H1 (cell line): ENCODE data around the gene PRRC1. TPM values are rescaled to one million over a fixed set of nuclear protein-coding genes. Genes with fewer than 3 reads are reported as not detected.

ENCODE experiments used
- CTCF ChIA-PET: fragments of 300-600 bp; sonication (Branson Sonifier 250); formaldehyde crosslinking; loops from one replicate; lab custom pipeline; 2021; ENCODE audit not compliant: partially characterized antibody; lab: Charles Lee
- POLR2A ChIA-PET: fragments of 300-600 bp; sonication (Branson Sonifier 250); formaldehyde crosslinking; loops from one replicate; lab custom pipeline; 2021; ENCODE audit warnings: inconsistent platforms; ENCODE audit not compliant: partially characterized antibody; lab: Charles Lee
- DNase-seq, 2 experiments: peaks; one replicate each; pipeline versions ENCODE4 v3.0.0 to v3.0.0-alpha.2; 2010 to 2022; ENCODE audit warnings: low spot score in 2 of 2, low read depth in 1 of 2, mixed read lengths in 1 of 2
- FAIRE-seq: peaks from 2 replicates; lab custom pipeline; 2011; peaks lifted over from hg19 to GRCh38; lab: Jason Lieb, UNC
- H2AFZ ChIP-seq: 2 replicates; pipeline ENCODE4 v1.8.1; 2012; ENCODE audit warnings: low read length, inconsistent platforms
- H2AK5ac ChIP-seq: 2 replicates; pipeline ENCODE4 v1.6.1; 2013; ENCODE audit warnings: low read depth, low read length
- H2BK120ac ChIP-seq: replicated peaks from 2 replicates; pipeline ENCODE3; 2013; ENCODE audit warnings: low read depth, low read length, inconsistent platforms
- H2BK12ac ChIP-seq: 2 replicates; pipeline ENCODE4 v1.6.1; 2013; ENCODE audit warnings: low read depth, low read length
- H2BK15ac ChIP-seq: 2 replicates; pipeline ENCODE4 v1.6.1; 2013; ENCODE audit warnings: low read length
- H2BK20ac ChIP-seq: 2 replicates; pipeline ENCODE4 v1.6.1; 2013; ENCODE audit warnings: low read length
- H2BK5ac ChIP-seq: 2 replicates; pipeline ENCODE4 v1.6.1; 2013; ENCODE audit warnings: low read depth, low read length
- H3K14ac ChIP-seq: 2 replicates; pipeline ENCODE4 v1.6.1; 2013; ENCODE audit warnings: inconsistent platforms; ENCODE audit not compliant: insufficient read length
- H3K18ac ChIP-seq: 2 replicates; pipeline ENCODE4 v1.6.1; 2013; ENCODE audit warnings: low read length; ENCODE audit errors: extremely low read depth
- H3K23ac ChIP-seq: 2 replicates; pipeline ENCODE4 v1.6.1; 2013; ENCODE audit warnings: inconsistent platforms; ENCODE audit not compliant: insufficient read length
- H3K23me2 ChIP-seq: 2 replicates; pipeline ENCODE4 v1.6.1; 2013; ENCODE audit warnings: low read depth, low read length
- H3K27ac ChIP-seq: 2 replicates; pipeline ENCODE4 v1.6.1; 2011; ENCODE audit warnings: low read depth, low read length, inconsistent platforms
- H3K27me3 ChIP-seq, 4 experiments: replicated peaks in 1 of 4; 1 replicate in 1 of 4; 2 replicates in 3 of 4; pipeline versions ENCODE4 v1.6.1 to v1.8.1; 2011 to 2013; ENCODE audit warnings: low read length in 3 of 4, mild to moderate bottlenecking in 3 of 4, inconsistent platforms in 2 of 4, mixed read lengths in 2 of 4, moderate library complexity in 1 of 4; ENCODE audit not compliant: control insufficient read depth in 3 of 4, insufficient read depth in 3 of 4; ENCODE audit errors: extremely low read depth in 1 of 4
- H3K36me3 ChIP-seq, 4 experiments: 2 replicates each; pipeline versions ENCODE4 v1.6.1 to v1.8.1; 2011 to 2013; ENCODE audit warnings: mild to moderate bottlenecking in 4 of 4, low read length in 3 of 4, moderate library complexity in 2 of 4, control low read depth in 1 of 4, inconsistent platforms in 1 of 4; ENCODE audit not compliant: insufficient read depth in 4 of 4, control insufficient read depth in 2 of 4
- H3K4ac ChIP-seq: replicated peaks from 2 replicates; pipeline ENCODE3; 2013; ENCODE audit warnings: low read length, low read depth, mixed read lengths, inconsistent platforms; ENCODE audit not compliant: insufficient read length
- H3K4me1 ChIP-seq, 4 experiments: replicated peaks in 1 of 4; 1 replicate in 1 of 4; 2 replicates in 3 of 4; pipeline versions ENCODE4 v1.6.1 to v1.8.1; 2011 to 2013; ENCODE audit warnings: low read length in 3 of 4, inconsistent platforms in 2 of 4, mixed read lengths in 1 of 4; ENCODE audit not compliant: insufficient read depth in 4 of 4, control insufficient read depth in 3 of 4
- H3K4me2 ChIP-seq, 2 experiments: 2 replicates each; pipeline versions ENCODE4 v1.6.1 to v1.8.1; 2011 to 2013; ENCODE audit warnings: low read depth in 2 of 2, low read length in 2 of 2, control low read depth in 1 of 2, inconsistent platforms in 1 of 2, mild to moderate bottlenecking in 1 of 2; ENCODE audit not compliant: insufficient read depth in 1 of 2
- H3K4me3 ChIP-seq, 4 experiments: fragments of 200-600, 300-600 bp in 1 of 4; sonication (generic), shearing (Covaris generic), sonication (Bioruptor Twin) in 1 of 4; 2 replicates each; pipeline versions ENCODE4 v1.5.1 to v1.8.1; 2011 to 2016; ENCODE audit warnings: low read length in 4 of 4, low read depth in 3 of 4, control low read depth in 2 of 4, inconsistent platforms in 2 of 4, mild to moderate bottlenecking in 2 of 4, mixed read lengths in 1 of 4, moderate library complexity in 1 of 4; ENCODE audit not compliant: insufficient read depth in 2 of 4; ENCODE audit errors: extremely low read depth in 1 of 4
- H3K56ac ChIP-seq: replicated peaks from 2 replicates; pipeline ENCODE3; 2013; ENCODE audit warnings: low read depth, mild to moderate bottlenecking, mixed read lengths, low read length, inconsistent platforms; ENCODE audit not compliant: insufficient read length
- H3K79me1 ChIP-seq: 2 replicates; pipeline ENCODE4 v1.6.1; 2013; ENCODE audit warnings: low read depth, low read length, control low read depth
- H3K79me2 ChIP-seq, 2 experiments: 2 replicates each; pipeline versions ENCODE4 v1.6.1 to v1.8.1; 2012 to 2013; ENCODE audit warnings: low read length in 2 of 2, mild to moderate bottlenecking in 2 of 2, inconsistent platforms in 1 of 2; ENCODE audit not compliant: insufficient read depth in 2 of 2, control insufficient read depth in 1 of 2
- H3K9ac ChIP-seq, 4 experiments: replicated peaks in 1 of 4; 1 replicate in 1 of 4; 2 replicates in 3 of 4; pipeline versions ENCODE4 v1.6.1 to v1.8.1; 2011 to 2013; ENCODE audit warnings: low read depth in 3 of 4, low read length in 3 of 4, control low read depth in 2 of 4, mild to moderate bottlenecking in 2 of 4, moderate library complexity in 2 of 4, inconsistent platforms in 1 of 4; ENCODE audit errors: extremely low read depth in 1 of 4
- H3K9me3 ChIP-seq, 2 experiments: 2 replicates each; pipeline versions ENCODE4 v1.6.1 to v1.8.1; 2012 to 2013; ENCODE audit warnings: mild to moderate bottlenecking in 2 of 2, moderate library complexity in 2 of 2, control low read depth in 1 of 2, inconsistent platforms in 1 of 2, low read depth in 1 of 2, low read length in 1 of 2, mixed read lengths in 1 of 2; ENCODE audit not compliant: insufficient read depth in 2 of 2
- H4K20me1 ChIP-seq, 2 experiments: replicated peaks in 1 of 2; 2 replicates each; pipeline versions ENCODE3 to v1.8.1; 2011 to 2013; ENCODE audit warnings: inconsistent platforms in 2 of 2, low read length in 2 of 2, mild to moderate bottlenecking in 1 of 2; ENCODE audit not compliant: insufficient read depth in 2 of 2, control insufficient read depth in 1 of 2
- H4K5ac ChIP-seq: 2 replicates; pipeline ENCODE4 v1.6.1; 2013; ENCODE audit warnings: low read length, low read depth, mixed read lengths, inconsistent platforms; ENCODE audit not compliant: insufficient read length
- H4K8ac ChIP-seq: 2 replicates; pipeline ENCODE4 v1.8.0; 2013; ENCODE audit warnings: mild to moderate bottlenecking, moderate library complexity, low read length, inconsistent platforms; ENCODE audit not compliant: insufficient read depth; ENCODE audit errors: extremely low read depth
- H4K91ac ChIP-seq: replicated peaks from 2 replicates; pipeline ENCODE3; 2013; ENCODE audit warnings: low read length, mixed read lengths, inconsistent platforms; ENCODE audit not compliant: insufficient read length
- ATF3 ChIP-seq: IDR thresholded peaks from 2 replicates; pipeline ENCODE4 v1.6.1; 2011; ENCODE audit warnings: low read depth, mild to moderate bottlenecking, low read length; ENCODE audit not compliant: insufficient read depth
- CTCF ChIP-seq, 3 experiments: IDR thresholded peaks; 1 replicate in 2 of 3; 2 replicates in 1 of 3; pipeline versions ENCODE4 v1.5.1 to v1.6.1; 2011; ENCODE audit warnings: low read length in 3 of 3, mild to moderate bottlenecking in 3 of 3, inconsistent platforms in 2 of 3, low read depth in 1 of 3, moderate library complexity in 1 of 3; ENCODE audit not compliant: insufficient read depth in 1 of 3; ENCODE audit errors: control extremely low read depth in 1 of 3
- KDM1A ChIP-seq: fragments of 200-600, 300-600 bp; sonication (generic); IDR thresholded peaks from 2 replicates; pipeline ENCODE4 v1.7.1; 2016; ENCODE audit warnings: mild to moderate bottlenecking, low read length, borderline replicate concordance
- NANOG ChIP-seq: IDR thresholded peaks from 2 replicates; pipeline ENCODE4 v1.6.1; 2011; ENCODE audit warnings: low read length, low read depth, mild to moderate bottlenecking, inconsistent platforms; ENCODE audit not compliant: insufficient read depth, poor library complexity, severe bottlenecking
- PHF8 ChIP-seq: fragments of 200-600 bp; sonication (generic); conservative IDR thresholded peaks from 2 replicates; pipeline ENCODE4 v1.7.1; 2012; ENCODE audit warnings: low read depth, mild to moderate bottlenecking, inconsistent platforms, low read length, moderate library complexity
- POLR2AphosphoS5 ChIP-seq: IDR thresholded peaks from 2 replicates; pipeline ENCODE4 v1.6.1; 2011; ENCODE audit warnings: low read depth, low read length
- SP2 ChIP-seq: IDR thresholded peaks from 2 replicates; pipeline ENCODE4 v1.6.1; 2012; ENCODE audit warnings: mild to moderate bottlenecking, low read length, inconsistent platforms
- TAF1 ChIP-seq: IDR thresholded peaks from 2 replicates; pipeline ENCODE4 v1.6.1; 2011; ENCODE audit warnings: mild to moderate bottlenecking, low read depth, low read length
- TCF12 ChIP-seq: IDR thresholded peaks from 2 replicates; pipeline ENCODE4 v1.6.1; 2011; ENCODE audit warnings: low read depth, mild to moderate bottlenecking, low read length
- WGBS, 2 experiments: shearing (Covaris generic) in 1 of 2; methylation state at CpG; one replicate each; pipeline versions ENCODE4 v1.1.6 to v1.1.7; 2013 to 2015; ENCODE audit warnings: low lambda C conversion rate in 2 of 2, mixed read lengths in 2 of 2, inconsistent platforms in 1 of 2, low coverage in 1 of 2, missing lambda C conversion rate in 1 of 2; ENCODE audit not compliant: insufficient replicate concordance in 2 of 2, insufficient coverage in 1 of 2, insufficient read length in 1 of 2; ENCODE audit errors: extremely low coverage in 1 of 2, missing lambda C conversion rate in 1 of 2; 5-methylcytosine and 5-hydroxymethylcytosine counted together
- polyA plus RNA-seq, 7 experiments: library from polyadenylated mRNA; depleted of rRNA in 3 of 7; stranded (reverse) in 5 of 7; unstranded in 2 of 7; fragments of >200 nt in 5 of 7; fragments of 200-250 nt in 2 of 7; gene quantifications; 1 replicate in 5 of 7; 2 replicates in 1 of 7; 4 replicates in 1 of 7; pipeline versions ENCODE4 v1.2.1 to v1.2.3, GENCODE V29; 2011 to 2013; ENCODE audit warnings: missing spikeins in 2 of 7, mixed read lengths in 2 of 7
- total RNA-seq: library from RNA; stranded (reverse); fragmentation: NEBNext Ultra II Directional; extraction: Animal tissue kit (Norgen Biotek cat#: 25700); gene quantifications from 2 replicates; pipeline ENCODE4 v1.2.1, GENCODE V29; 2021

PRRC1 gene
- total and polyA plus RNA-seq, 2 of the 8 experiments (the other 6 are each of a cell fraction or from before 2014, with no cell fraction given): 54.6 to 78.6 TPM

- Histone ChIP-seq H2BK5ac (no peak overlapping the region), H3K18ac (no peak overlapping the region), H3K36me3 (no peaks in the 10 kb centered on the region), H2AFZ (no peak overlapping the region), H2BK12ac (no peak overlapping the region), H3K79me1 (no peaks in the 10 kb centered on the region), H3K4me1 (peaks cover 0 to 8% (median 0%) of the 10 kb centered on the region in 4 experiments; a peak in 1 of 7 replicates), H3K9me3 (no peaks in the 10 kb centered on the region), H4K20me1 (no peaks in the 10 kb centered on the region), H2BK120ac (no peak overlapping the region), H4K5ac (no peak overlapping the region), H3K4me3 (no peak overlapping the region), H2BK20ac (no peak overlapping the region), H3K23me2 (no peaks in the 10 kb centered on the region), H3K79me2 (no peaks in the 10 kb centered on the region), H3K27ac (no peak overlapping the region), H3K27me3 (no peaks in the 10 kb centered on the region), H3K56ac (no peak overlapping the region), H2BK15ac (no peak overlapping the region), H3K14ac (no peak overlapping the region), H4K91ac (no peak overlapping the region), H3K4me2 (no peak overlapping the region), H3K23ac (no peak overlapping the region), H3K4ac (no peak overlapping the region), H2AK5ac (no peak overlapping the region), H3K9ac (no peak overlapping the region), H4K8ac (no peak overlapping the region)
- 85% methylated on average over 3 of the region's 3 CpGs; no CpG with 5 or more reads in 1 of the 2 experiments for whole genome bisulfite sequencing, 2 experiments
- CTCF ChIA-PET: interaction anchor here (0.6 to 2.0 kb wide), 5 partner anchors 9 to 279 kb away, joined by 3 to 9 read pairs (median 3); no protein-coding TSS in a partner anchor
- FAIRE-seq: no peak
- POLR2A ChIA-PET: no interaction called here
- no peak for DNase-seq
- TF ChIP-seq TAF1 (no peak), CTCF (IDR thresholded peaks at IDR 0.05; ENCODE audit: control extremely low read depth in 1 of 3, insufficient read depth in 1 of 3, low read depth in 1 of 3, low read length in 3 of 3) (no peak), TCF12 (no peak), SP2 (no peak), POLR2AphosphoS5 (no peak), ATF3 (no peak), NANOG (no peak), PHF8 (no peak), KDM1A (no peak)
Measured at GRCh38 chr5:127599320-127599719, 81.9 kb downstream of the PRRC1 start.
